ENCODE results near the gene ZFAND3.

ZFAND3 gene

DNA sequence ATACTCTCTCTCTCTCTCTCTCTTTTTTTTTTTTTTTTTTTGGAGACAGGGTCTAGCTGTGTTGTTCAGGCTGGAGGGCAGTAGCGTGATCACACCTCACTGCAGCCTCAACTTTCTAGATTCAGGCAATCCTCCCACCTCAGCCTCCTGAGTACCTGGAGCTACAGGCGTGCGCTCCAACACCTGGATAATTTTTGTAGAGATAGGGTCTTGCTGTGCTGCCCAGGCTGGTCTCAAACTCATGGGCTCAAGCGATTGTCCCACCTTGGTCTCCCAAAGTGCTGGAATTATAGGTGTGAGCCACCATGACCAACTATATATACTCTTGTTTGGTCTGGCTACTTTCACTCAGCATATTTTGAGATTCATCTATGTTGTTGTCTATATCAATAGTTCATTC lies 154.9 kb downstream of the ZFAND3 start:
- in situ Hi-C loops (cut with MboI; ENCODE audit: low sequenced_read_pairs, unreplicated experiment), result no loop called here
- TF ChIP-seq, protein P1, sequence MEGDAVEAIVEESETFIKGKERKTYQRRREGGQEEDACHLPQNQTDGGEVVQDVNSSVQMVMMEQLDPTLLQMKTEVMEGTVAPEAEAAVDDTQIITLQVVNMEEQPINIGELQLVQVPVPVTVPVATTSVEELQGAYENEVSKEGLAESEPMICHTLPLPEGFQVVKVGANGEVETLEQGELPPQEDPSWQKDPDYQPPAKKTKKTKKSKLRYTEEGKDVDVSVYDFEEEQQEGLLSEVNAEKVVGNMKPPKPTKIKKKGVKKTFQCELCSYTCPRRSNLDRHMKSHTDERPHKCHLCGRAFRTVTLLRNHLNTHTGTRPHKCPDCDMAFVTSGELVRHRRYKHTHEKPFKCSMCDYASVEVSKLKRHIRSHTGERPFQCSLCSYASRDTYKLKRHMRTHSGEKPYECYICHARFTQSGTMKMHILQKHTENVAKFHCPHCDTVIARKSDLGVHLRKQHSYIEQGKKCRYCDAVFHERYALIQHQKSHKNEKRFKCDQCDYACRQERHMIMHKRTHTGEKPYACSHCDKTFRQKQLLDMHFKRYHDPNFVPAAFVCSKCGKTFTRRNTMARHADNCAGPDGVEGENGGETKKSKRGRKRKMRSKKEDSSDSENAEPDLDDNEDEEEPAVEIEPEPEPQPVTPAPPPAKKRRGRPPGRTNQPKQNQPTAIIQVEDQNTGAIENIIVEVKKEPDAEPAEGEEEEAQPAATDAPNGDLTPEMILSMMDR (IDR thresholded peaks at IDR 0.05; ENCODE audit: borderline replicate concordance, control extremely low read depth, extremely low read depth, insufficient read depth, missing control alignments), result no peak
- DNase-seq (ENCODE audit: low spot score), result no peak

DNA sequence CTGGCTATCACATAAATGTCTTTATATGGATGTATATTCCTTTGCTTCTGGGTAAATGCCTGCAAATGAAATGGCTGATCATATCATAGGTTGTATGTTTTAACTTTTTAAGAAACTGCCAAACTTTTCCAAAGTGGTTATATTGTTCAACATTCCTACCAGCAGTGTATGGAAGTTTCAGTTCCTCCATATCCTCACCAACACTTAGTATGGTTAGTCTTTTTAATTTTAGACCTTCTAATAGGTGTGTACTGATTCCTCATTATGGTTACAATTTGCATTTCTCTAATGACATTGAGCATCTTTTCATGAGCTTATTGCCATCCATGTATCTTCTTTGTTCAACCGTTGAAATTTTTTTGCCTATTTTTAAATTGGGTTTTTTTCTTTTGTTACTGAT lies 155.4 kb downstream of the ZFAND3 start:
- in situ Hi-C loops (cut with MboI; ENCODE audit: low sequenced_read_pairs, unreplicated experiment), result no loop called here
- TF ChIP-seq, protein P1 (IDR thresholded peaks at IDR 0.05; ENCODE audit: borderline replicate concordance, control extremely low read depth, extremely low read depth, insufficient read depth, missing control alignments), result no peak
- DNase-seq (ENCODE audit: low spot score), result no peak

DNA sequence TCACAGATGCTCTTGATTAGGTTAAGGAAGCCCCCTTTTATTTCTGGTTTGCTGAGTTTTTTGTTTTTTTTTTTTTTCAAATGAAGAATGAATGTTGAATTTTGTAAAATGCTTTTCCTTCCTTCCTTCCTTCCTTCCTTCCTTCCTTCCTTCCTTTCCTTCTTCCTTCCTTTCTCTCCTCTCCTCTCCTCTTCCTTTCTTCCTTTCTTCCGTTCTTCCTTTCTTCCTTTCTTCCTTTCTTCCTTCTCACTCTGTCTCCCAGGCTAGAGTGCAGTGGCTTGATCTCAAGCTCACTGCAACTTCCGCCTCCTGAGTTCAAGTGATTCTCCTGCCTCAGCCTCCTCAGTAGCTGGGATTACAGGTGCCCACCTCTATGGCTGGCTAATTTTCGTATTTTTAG lies 158.2 kb downstream of the ZFAND3 start:
- in situ Hi-C loops (cut with MboI; ENCODE audit: low sequenced_read_pairs, unreplicated experiment), result no loop called here
- DNase-seq (ENCODE audit: low spot score), result no peak
- TF ChIP-seq, protein P1 (IDR thresholded peaks at IDR 0.05; ENCODE audit: borderline replicate concordance, control extremely low read depth, extremely low read depth, insufficient read depth, missing control alignments), result no peak

DNA sequence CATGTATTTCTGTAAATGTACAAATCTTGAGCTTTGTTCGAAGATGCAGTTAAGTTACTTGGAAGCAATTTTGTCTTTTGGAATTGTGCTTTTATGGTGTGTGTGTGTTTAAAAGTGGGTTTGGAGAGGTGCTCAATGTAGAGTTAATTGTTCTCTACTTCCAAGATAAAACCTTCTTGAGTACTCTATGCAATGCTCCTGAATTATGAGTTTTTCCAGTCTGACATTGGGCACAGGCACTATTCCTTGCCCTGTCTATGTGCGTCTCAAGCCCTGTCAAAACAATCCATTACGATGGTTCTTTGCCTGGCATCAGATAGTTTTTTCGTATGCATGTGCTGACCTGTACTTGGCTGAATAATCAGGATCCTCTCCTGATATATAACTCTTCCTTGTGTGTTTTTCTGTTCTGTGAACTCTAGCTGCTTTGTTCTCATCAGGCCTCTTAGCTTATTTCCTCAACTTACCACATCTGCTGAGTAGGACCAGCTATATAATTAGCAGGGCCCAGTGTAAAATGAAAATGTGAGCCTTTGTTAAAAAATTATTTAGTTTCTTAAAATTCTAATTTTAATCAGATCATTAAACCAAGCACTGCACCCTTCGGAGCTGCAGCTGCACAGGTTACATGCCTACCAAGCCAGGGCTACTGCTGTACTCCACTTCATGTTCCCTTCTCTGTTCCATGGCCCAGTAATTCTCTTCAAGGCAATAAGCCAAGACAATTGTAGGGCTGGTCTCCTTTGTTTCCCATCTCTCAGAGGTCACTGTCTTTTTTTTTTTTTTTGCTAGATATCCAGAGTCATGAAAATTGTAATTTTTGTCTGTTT lies 160.1 kb downstream of the ZFAND3 start:
- DNase-seq (ENCODE audit: low spot score), result no peak
- TF ChIP-seq, protein P1 (IDR thresholded peaks at IDR 0.05; ENCODE audit: borderline replicate concordance, control extremely low read depth, extremely low read depth, insufficient read depth, missing control alignments), result no peak
- in situ Hi-C loops (cut with MboI; ENCODE audit: low sequenced_read_pairs, unreplicated experiment), result no loop called here

DNA sequence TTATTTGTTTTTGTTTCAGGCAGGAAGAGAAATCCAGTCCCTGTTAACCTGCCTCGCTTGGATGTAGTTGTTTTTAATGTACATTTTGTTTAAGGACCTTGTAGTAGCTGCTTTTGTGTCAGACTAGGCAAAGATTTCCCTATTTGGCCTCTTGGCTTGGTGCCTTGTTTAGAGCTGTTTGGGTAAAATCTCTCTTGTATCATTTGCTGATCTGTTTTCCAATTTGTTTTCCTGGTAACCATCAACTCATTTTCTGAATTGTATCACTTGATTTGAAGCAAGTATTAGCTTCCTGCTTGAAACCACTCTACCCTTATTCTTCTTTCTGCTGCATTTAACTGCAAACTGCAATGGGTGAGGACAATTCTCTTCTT lies 160.7 kb downstream of the ZFAND3 start:
- TF ChIP-seq, protein P1 (IDR thresholded peaks at IDR 0.05; ENCODE audit: borderline replicate concordance, control extremely low read depth, extremely low read depth, insufficient read depth, missing control alignments), result no peak
- in situ Hi-C loops (cut with MboI; ENCODE audit: low sequenced_read_pairs, unreplicated experiment), result no loop called here
- DNase-seq (ENCODE audit: low spot score), result no peak

DNA sequence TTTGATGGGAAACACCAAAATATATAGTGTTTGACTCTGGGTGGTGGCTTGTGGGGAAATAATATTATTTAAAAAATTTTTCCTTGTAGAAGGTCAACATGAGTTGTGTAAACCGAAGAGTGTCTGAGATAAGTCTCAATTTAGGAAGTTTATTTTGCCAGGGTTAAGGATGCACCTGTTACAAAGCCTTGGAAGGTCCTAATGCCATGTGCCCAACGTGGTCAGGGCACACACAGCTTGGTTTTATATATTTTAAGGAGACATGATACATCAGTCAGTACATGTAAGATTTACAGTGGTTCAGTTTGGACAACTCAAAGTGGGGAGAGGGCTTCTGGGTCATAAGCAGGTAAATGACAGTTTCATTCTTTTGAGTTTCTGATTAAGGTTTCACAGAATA lies 162.1 kb downstream of the ZFAND3 start:
- in situ Hi-C loops (cut with MboI; ENCODE audit: low sequenced_read_pairs, unreplicated experiment), result no loop called here
- no peak for DNase-seq (ENCODE audit: low spot score)
- TF ChIP-seq, protein P1 (IDR thresholded peaks at IDR 0.05; ENCODE audit: borderline replicate concordance, control extremely low read depth, extremely low read depth, insufficient read depth, missing control alignments), result no peak

Data from GM13976 (cell line).